Measurements from ENCODE around the gene NHLRC2. TPM values are rescaled to one million over a fixed set of nuclear protein-coding genes. Genes with fewer than 3 reads are reported as not detected.

Gene NHLRC2
- total RNA-seq, 1 donor, result 12.1 TPM

- no peak for DNase-seq (ENCODE audit: low read depth in 2 of 3, low spot score in 2 of 3)
Observed at GRCh38 chr10:113905756-113906155, 51.3 kb downstream of the NHLRC2 start.

- no peak for DNase-seq (ENCODE audit: low read depth in 2 of 3, low spot score in 2 of 3)
Observed at GRCh38 chr10:113907166-113907565, 52.7 kb downstream of the NHLRC2 start.

GRCh38 chr10:113908236-113908635, 53.8 kb downstream of the NHLRC2 start:
- DNase-seq (ENCODE audit: low read depth in 2 of 3, low spot score in 2 of 3), result no peak

GRCh38 chr10:113911113-113911512, 56.7 kb downstream of the NHLRC2 start:
- no peak for DNase-seq (ENCODE audit: low read depth in 2 of 3, low spot score in 2 of 3)

GRCh38 chr10:113911839-113912238, 57.4 kb downstream of the NHLRC2 start:
- no peak for DNase-seq (ENCODE audit: low read depth in 2 of 3, low spot score in 2 of 3)

GRCh38 chr10:113912582-113912981, 58.1 kb downstream of the NHLRC2 start:
- no peak for DNase-seq (ENCODE audit: low read depth in 2 of 3, low spot score in 2 of 3)

GRCh38 chr10:113914956-113915355, 60.5 kb downstream of the NHLRC2 start:
- DNase-seq (ENCODE audit: low read depth in 2 of 3, low spot score in 2 of 3), result no peak

- DNase-seq (ENCODE audit: low read depth in 2 of 3, low spot score in 2 of 3), result no peak
Observed at GRCh38 chr10:113915540-113915939, 61.1 kb downstream of the NHLRC2 start.

- no peak for DNase-seq (ENCODE audit: low read depth in 2 of 3, low spot score in 2 of 3)
Observed at GRCh38 chr10:113916053-113916452, 61.6 kb downstream of the NHLRC2 start.

GRCh38 chr10:113917636-113918035, 63.2 kb downstream of the NHLRC2 start:
- no peak for DNase-seq (ENCODE audit: low read depth in 2 of 3, low spot score in 2 of 3)

GRCh38 chr10:113920114-113920513, 65.7 kb downstream of the NHLRC2 start:
- no peak for DNase-seq (ENCODE audit: low read depth in 2 of 3, low spot score in 2 of 3)

GRCh38 chr10:113920875-113921274, 66.4 kb downstream of the NHLRC2 start:
- DNase-seq (ENCODE audit: low read depth in 2 of 3, low spot score in 2 of 3), result no peak

GRCh38 chr10:113921561-113922370, 67.3 kb downstream of the NHLRC2 start:
- no peak for DNase-seq (ENCODE audit: low read depth in 2 of 3, low spot score in 2 of 3)

GRCh38 chr10:113922787-113923570, 68.5 kb downstream of the NHLRC2 start:
- no peak for DNase-seq (ENCODE audit: low read depth in 2 of 3, low spot score in 2 of 3)

- no peak for DNase-seq (ENCODE audit: low read depth in 2 of 3, low spot score in 2 of 3)
Observed at GRCh38 chr10:113924186-113924585, 69.7 kb downstream of the NHLRC2 start.

- DNase-seq (ENCODE audit: low read depth in 2 of 3, low spot score in 2 of 3), result no peak
Observed at GRCh38 chr10:113924664-113925063, 70.2 kb downstream of the NHLRC2 start.

- no peak for DNase-seq (ENCODE audit: low read depth in 2 of 3, low spot score in 2 of 3)
Observed at GRCh38 chr10:113927440-113927839, 73.0 kb downstream of the NHLRC2 start.

GRCh38 chr10:113928830-113929229, 74.4 kb downstream of the NHLRC2 start:
- DNase-seq (ENCODE audit: low read depth in 2 of 3, low spot score in 2 of 3), result no peak

GRCh38 chr10:113929522-113929921, 75.1 kb downstream of the NHLRC2 start:
- DNase-seq (ENCODE audit: low read depth in 2 of 3, low spot score in 2 of 3), result no peak

- no peak for DNase-seq (ENCODE audit: low read depth in 2 of 3, low spot score in 2 of 3)
Observed at GRCh38 chr10:113930482-113931057, 76.1 kb downstream of the NHLRC2 start.

- no peak for DNase-seq (ENCODE audit: low read depth in 2 of 3, low spot score in 2 of 3)
Observed at GRCh38 chr10:113932854-113933253, 78.4 kb downstream of the NHLRC2 start.
